GM19035 (cell line): ENCODE measurements around the gene EPM2AIP1.
"Not testable (repeated sequence)": the region's sequence is repeated elsewhere in the genome, so short reads cannot be mapped to it uniquely, and the experiment has no call there.

Experiments used
- ATAC-seq: cut with Tn5 transposase; IDR thresholded peaks from one replicate; pipeline ENCODE4 v1.9.1; 2021; ENCODE audit not compliant: unreplicated experiment

The EPM2AIP1 gene

GRCh38 chr3:36954452-36955134, 38.3 kb downstream of the EPM2AIP1 start:
- ATAC-seq: no peak

DNA sequence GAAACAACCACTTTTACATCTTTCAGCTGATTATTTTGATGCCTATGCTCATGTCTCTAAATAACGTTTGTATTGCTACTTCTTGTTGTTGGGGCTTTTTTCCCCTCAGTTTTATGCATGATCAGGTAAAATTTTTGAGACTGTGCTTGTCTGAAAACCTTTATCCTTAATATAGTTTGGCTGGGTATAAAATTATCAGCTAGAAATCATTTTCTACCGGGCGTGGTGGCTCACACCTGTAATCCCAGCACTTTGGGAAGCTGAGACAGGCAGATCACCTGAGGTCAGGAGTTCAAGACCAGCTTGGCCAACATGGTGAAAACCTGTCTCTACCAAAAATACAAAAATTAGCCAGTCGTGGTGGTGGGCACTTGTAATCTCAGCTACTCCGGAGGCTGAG, 45.1 kb downstream of the EPM2AIP1 start:
- not testable (repeated sequence) for ATAC-seq

GRCh38 chr3:36945333-36945980, 47.5 kb downstream of the EPM2AIP1 start:
- no peak for ATAC-seq

DNA sequence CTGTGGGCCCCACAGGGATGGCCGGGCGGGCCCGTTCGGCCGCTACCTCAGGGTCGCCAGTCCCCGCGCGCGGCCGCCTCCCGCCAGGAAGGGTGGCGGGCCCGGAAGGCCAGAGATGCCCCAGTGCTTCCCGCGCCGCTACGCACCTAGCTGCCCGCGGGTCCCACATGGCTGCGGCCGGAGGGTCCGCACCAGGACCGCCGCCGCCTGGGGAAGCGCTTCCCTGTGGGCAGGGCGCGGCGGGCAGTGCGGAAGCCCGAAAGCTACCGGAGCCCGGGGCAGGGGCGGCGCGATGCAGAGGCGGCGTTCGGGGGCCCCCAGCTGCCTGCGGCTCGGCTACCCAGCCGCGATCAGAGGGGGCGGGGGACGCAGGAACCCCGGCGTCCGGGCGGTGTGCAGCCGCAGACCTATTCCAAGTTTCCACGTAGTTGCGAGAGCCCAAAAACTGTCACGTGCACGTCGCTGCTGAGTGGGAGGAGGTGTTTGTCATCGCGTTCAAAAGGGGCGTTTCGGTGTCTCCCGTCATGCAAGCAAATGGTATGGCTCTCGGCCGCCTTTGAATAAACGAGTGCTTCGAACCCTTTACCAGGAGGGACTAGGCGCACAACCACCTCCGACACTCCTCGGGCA, 48.2 kb downstream of the EPM2AIP1 start, which contains the start of gene TRANK1:
Gene TRANK1, minus strand, starts transcription at position 414 of the 630 bp plus-strand sequence. Its CDS starts 245 bp downstream, at position 169.
- ATAC-seq: peak; percentile 64

DNA sequence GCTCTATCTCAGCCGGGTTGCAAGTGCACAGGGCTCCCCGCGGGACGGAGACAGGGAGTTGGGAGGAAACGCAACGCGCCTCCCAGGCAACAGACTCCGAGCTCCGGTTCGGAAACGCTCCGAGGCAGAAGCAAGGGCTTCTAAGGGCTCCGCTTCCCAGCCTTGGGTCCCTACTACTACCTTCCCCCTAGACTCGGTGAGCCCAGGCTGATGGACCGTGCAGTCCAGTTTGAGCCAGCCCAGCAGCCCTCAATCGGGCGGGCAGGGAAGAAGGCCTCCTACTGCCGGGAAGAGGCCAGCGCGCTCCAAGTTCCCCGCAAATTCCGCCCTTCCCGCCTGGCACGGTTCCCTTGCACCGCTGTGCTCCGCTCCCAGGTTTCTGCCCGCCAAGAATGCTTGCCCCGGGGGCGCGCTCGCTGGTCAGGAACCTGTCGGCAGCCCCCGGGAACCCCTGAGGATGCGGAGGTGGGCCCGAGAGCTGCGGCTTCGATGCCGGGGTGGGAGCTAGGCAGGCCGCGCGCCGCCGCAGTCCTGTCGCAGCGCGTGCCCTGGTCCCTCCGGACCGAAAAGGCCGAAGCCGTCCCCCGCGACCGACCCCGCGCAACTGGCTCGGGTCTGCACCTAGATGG, 48.8 kb downstream of the EPM2AIP1 start:
- peak; percentile 57 for ATAC-seq

- no peak for ATAC-seq
Measured at GRCh38 chr3:36943601-36944000, 49.3 kb downstream of the EPM2AIP1 start.

GRCh38 chr3:36942638-36943248, 50.2 kb downstream of the EPM2AIP1 start:
- no peak for ATAC-seq

- no peak for ATAC-seq
Measured at GRCh38 chr3:36941658-36942057, 51.3 kb downstream of the EPM2AIP1 start.

DNA sequence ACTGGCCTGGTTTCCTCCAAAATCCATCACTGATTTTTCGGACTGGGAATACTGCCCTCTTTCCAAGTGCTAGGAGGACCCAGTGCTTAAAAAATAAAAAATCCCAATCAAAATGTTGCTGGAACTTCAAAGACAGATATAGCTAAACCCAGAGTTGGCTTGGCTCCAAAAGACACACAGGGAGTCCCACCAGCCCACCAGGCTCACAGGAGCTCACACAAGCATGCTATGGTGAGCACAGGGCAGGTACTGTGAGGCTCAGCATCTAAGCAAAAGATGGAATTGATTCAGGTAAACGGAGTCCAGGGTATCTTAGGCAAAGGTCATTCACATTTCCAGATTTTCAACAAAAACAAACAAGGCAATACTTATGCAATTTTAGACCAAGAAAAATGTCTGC, 51.8 kb downstream of the EPM2AIP1 start:
- ATAC-seq: no peak

DNA sequence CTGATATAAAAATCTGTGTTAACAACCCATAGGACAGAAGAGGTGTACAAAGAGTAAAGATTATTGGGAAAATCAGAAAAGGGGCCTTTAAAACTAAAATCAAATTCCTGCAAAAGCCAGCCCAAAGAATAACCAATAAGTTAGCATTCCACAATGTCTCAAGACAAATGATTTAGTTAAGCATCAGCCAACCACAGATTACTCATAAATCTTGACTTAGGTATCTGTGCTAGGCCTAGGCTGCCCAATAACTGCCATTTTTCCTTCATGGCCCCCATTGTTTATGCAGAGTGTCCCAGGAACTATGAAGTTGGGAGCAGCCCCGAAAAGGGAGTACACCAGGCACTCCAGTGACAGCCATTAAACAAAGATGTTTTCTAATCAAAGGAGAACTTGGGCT, 55.4 kb downstream of the EPM2AIP1 start:
- ATAC-seq: no peak
